Measurements from ENCODE around the gene ARPP21.

GRCh38 chr3:35651851-35652250 is 12.5 kb downstream of the ARPP21 start:
- no peak for TF ChIP-seq POLR2A (IDR thresholded peaks at IDR 0.05; ENCODE audit: low read length)
- TF ChIP-seq GATA1 (IDR thresholded peaks at IDR 0.05; ENCODE audit: low read depth, low read length): no peak
